ENCODE results near the gene TSPAN18.

TSPAN18 gene

DNA sequence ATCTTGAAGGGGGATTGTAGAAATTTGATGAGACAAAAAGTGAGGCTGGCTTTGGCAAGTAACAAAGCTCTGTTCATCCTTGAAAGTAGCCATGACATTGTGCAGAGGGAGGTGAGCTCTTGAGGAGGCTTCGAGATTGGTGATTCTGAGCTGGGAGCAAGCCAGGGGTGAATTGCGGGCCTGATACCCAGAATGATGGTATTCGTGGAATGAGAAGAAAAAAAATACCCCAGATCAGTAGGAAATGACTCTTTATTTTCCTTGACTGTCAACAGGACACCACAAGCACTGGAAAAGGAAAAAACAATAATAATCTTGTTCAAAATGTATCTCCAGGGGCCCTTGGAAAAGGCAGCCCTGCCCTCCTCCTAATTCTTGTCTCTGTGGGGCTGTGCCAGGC is 62.7 kb downstream of the TSPAN18 start:
- no peak overlapping the region for H3K4me3 ChIP-seq (ENCODE audit: low read depth, low read length)
- TF ChIP-seq, protein P1, sequence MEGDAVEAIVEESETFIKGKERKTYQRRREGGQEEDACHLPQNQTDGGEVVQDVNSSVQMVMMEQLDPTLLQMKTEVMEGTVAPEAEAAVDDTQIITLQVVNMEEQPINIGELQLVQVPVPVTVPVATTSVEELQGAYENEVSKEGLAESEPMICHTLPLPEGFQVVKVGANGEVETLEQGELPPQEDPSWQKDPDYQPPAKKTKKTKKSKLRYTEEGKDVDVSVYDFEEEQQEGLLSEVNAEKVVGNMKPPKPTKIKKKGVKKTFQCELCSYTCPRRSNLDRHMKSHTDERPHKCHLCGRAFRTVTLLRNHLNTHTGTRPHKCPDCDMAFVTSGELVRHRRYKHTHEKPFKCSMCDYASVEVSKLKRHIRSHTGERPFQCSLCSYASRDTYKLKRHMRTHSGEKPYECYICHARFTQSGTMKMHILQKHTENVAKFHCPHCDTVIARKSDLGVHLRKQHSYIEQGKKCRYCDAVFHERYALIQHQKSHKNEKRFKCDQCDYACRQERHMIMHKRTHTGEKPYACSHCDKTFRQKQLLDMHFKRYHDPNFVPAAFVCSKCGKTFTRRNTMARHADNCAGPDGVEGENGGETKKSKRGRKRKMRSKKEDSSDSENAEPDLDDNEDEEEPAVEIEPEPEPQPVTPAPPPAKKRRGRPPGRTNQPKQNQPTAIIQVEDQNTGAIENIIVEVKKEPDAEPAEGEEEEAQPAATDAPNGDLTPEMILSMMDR (IDR thresholded peaks at IDR 0.05; ENCODE audit: borderline replicate concordance, insufficient read depth, low read depth, low read length) = no peak

DNA sequence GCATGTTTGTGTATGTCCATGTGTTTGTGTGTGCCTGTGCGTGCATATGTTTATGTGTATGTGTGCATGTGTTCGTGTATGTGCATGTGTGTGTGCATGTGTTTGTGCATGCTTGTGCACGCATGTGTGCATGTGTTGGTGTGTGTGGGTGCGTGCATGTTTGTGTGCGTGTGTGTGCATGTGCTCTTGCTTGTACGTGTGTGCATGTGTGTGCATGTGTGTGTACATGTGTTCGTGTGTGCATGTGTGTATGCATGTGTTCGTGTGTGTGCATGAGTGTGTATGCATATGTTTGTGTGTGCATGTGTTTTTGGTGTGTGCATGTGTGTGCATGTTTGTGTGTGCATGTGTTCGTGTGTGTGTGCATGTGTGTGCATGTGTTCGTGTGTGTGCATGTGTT is 63.4 kb downstream of the TSPAN18 start:
- no peak overlapping the region for H3K4me3 ChIP-seq (ENCODE audit: low read depth, low read length)
- TF ChIP-seq, protein P1 (IDR thresholded peaks at IDR 0.05; ENCODE audit: borderline replicate concordance, insufficient read depth, low read depth, low read length) = no peak

DNA sequence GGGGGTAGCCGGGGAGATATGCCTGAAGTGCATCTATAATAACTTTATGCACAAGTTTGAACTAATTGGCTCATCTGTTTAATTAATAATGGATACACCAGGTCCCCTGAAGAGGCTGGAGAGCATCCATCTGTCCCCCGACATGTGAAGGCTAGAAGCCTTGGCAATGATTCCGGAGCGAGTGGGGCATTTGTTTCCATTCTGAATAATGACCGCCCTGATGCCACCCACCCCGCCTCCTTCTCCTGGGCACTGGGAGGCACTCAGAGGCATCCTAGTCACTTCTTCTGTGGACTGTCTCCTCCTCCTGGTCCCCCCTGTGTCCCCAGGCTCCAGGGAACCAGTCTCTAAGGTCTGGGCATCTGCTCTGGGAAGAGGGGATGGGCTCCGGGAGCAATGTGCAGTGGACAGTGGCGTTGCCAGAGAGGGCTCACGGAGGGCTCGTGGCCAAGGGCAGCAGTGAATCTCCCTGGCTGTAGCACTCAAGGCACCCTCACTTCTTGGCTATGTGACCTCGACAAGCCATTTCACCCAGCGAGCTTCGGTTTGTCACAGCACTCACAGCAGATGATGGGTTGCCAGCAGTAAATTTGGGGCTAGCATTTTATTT is 64.7 kb downstream of the TSPAN18 start:
- TF ChIP-seq, protein P1 (IDR thresholded peaks at IDR 0.05; ENCODE audit: borderline replicate concordance, insufficient read depth, low read depth, low read length) = no peak
- H3K4me3 ChIP-seq (ENCODE audit: low read depth, low read length) = no peak overlapping the region

DNA sequence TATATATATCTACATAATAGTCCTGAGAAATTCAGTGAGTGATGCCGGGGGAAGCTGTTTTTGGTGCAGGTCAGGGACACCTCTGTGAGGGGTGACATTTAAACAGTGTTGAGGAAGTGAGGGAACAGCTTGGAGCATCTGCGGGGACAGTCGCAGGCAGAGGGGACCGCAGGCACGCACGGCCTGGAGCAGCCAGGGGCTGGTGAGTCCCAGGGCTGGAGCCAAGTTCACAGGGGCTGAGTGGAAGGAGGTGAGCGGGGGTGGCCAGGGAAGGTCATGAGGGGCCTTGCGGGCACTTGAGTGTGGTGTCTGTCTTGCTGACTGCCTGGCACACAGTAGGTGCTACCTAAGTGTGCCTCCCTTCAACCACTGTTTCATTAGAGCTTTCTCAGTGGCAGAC is 65.4 kb downstream of the TSPAN18 start:
- H3K4me3 ChIP-seq (ENCODE audit: low read depth, low read length) = no peak overlapping the region
- TF ChIP-seq, protein P1 (IDR thresholded peaks at IDR 0.05; ENCODE audit: borderline replicate concordance, insufficient read depth, low read depth, low read length) = no peak

DNA sequence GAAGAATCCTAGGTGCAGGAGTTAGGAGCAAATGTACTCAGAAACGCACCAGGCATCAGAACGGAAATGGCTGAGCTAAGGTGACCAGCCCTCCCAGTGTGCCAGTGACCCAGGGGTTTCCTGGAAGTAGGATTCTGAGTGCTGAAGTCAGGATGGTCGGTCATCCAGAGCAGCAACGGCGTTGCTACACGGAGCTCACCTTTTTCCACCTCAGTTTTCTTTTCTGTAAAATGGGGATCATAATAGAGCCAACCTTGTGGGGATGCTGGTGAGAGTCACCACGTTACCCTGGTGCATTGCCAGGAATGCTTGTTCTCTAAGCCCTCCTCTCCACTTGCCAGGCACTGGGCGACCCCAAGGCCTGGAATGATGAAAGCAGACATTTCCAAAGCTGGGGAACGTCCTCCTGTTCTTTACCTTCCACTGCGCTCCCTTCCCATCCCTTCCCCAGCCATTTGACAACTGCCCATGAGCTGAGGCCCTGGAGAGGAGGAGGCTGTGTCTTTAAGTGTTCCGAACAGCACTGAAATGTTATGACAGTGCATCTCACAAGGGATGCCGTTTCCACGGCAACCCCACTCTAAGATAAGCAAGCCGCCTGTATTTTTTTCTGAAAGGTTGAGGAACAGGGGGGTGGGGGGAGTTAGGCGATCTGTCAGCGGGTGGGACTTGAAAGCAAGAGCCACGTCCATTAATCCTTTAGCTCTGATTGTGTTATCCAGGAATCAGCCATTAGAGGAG is 66.8 kb downstream of the TSPAN18 start:
- no peak overlapping the region for H3K4me3 ChIP-seq (ENCODE audit: low read depth, low read length)
- TF ChIP-seq, protein P1 (IDR thresholded peaks at IDR 0.05; ENCODE audit: borderline replicate concordance, insufficient read depth, low read depth, low read length) = no peak

DNA sequence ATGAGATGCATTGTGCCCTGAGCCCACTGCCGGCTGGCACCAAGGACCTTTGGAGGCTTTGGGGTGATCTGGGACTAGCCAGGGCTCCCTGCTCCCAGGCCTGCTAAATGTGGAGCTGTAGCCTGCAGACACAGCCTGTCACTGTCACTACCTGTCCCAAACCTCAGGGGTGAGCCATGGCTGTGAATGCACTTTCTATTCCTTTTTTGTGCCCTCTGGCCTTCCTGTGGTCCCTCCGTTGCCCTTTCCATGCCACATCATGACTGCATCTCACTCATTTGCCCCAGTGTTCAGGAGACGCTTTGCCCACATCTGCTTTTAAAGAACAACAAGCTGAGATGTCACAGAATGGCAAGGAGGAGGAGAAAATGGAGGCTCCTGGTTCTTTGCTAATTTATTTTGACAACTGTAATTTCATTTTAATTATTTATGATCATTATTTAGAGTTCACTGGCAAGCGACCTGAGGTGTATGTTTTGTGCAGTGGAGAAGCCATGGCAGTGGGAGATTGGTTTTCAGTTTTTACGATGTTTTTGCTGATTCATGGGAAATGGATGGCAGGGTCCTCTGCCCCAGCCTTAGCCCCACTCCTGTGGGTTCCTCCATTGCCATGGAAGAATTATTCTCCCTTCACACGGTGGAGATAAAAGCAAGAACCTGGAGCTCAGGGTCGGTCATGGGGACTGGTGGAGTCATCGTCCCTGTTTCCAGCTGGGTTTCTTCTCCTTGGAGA is 69.2 kb downstream of the TSPAN18 start:
- TF ChIP-seq, protein P1 (IDR thresholded peaks at IDR 0.05; ENCODE audit: borderline replicate concordance, insufficient read depth, low read depth, low read length) = no peak

More for the DNA sequence above, 69.2 kb downstream of the TSPAN18 start:
- no peak overlapping the region for H3K4me3 ChIP-seq (ENCODE audit: low read depth, low read length)
